Keratinocyte (primary cell): ENCODE measurements around the gene PNPLA7.

Source experiments
- CTCF ChIP-seq, 3 experiments: IDR thresholded peaks in 1 of 3; conservative IDR thresholded peaks in 1 of 3; optimal IDR thresholded peaks in 1 of 3; 2 replicates in 2 of 3; 3 replicates in 1 of 3; pipeline versions ENCODE3 to v1.5.1; 2011; ENCODE audit warnings: low read length in 3 of 3, mild to moderate bottlenecking in 3 of 3, moderate library complexity in 2 of 3, control low read depth in 1 of 3, inconsistent platforms in 1 of 3; ENCODE audit not compliant: insufficient read depth in 2 of 3; ENCODE audit errors: extremely low read depth in 1 of 3
- EZH2 ChIP-seq: IDR thresholded peaks from one replicate; pipeline ENCODE4 v1.6.1; 2012; ENCODE audit warnings: inconsistent platforms, mild to moderate bottlenecking, low read length, moderate library complexity

DNA sequence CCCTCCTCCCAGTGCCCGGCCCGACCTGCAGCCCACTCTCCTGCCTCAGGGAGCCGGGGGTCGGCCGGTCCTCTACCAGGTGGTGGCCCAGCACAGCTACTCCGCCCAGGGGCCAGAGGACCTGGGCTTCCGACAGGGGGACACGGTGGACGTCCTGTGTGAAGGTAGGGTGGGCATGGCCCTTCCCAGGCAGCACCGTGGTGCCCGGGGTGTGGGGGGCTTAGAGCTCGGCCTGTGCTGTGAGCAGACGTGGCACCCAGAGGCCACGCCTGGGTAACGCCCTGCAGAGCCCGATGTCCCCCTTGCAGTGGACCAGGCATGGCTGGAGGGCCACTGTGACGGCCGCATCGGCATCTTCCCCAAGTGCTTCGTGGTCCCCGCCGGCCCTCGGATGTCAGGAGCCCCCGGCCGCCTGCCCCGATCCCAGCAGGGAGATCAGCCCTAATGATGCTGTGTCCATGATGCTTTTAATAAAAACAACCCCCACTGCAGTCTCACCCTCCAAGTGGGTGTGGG lies 116.2 kb downstream of the PNPLA7 start:
- TF ChIP-seq CTCF (optimal IDR thresholded peaks at IDR 0.05 in 1 of 3, IDR thresholded peaks at IDR 0.05 in 1 of 3, conservative IDR thresholded peaks at IDR 0.05 in 1 of 3; ENCODE audit: extremely low read depth in 1 of 3, insufficient read depth in 2 of 3, low read length in 3 of 3) (no peak), EZH2 (no peak)
